GM12878 (cell line): ENCODE measurements around the gene GOLGA5. TPM values are rescaled to one million over a fixed set of nuclear protein-coding genes. Genes with fewer than 3 reads are reported as not detected.

ENCODE experiments used
- ATAC-seq: fragments of 200-7000 bp; cut with Tn5 transposase; 3 replicates; pipeline ENCODE4 v1.9.1; 2020; ENCODE audit warnings: mild to moderate bottlenecking, moderate library complexity
- BruUV-seq: library from RNA; stranded (reverse); fragments of 400-500 nt; replicated peaks from 2 replicates; lab custom pipeline; 2021; lab: Mats Ljungman, UMichigan
- CTCF ChIA-PET: fragments of 300-600 bp; sonication (Branson Sonifier 250); formaldehyde crosslinking; extraction: SDS; loops from one replicate; lab custom pipeline; 2021; ENCODE audit warnings: inconsistent platforms; lab: Yijun Ruan, JAX
- POLR2A ChIA-PET: fragments of 350-600 bp; formaldehyde crosslinking; extraction: SDS; loops from one replicate; lab custom pipeline; 2021; ENCODE audit warnings: inconsistent platforms; lab: Charles Lee
- RAD21 ChIA-PET: fragments of 300-600 bp; sonication (Branson Sonifier 250); formaldehyde crosslinking; loops from one replicate; lab custom pipeline; 2023; ENCODE audit warnings: antibody characterized with exemption; ENCODE audit not compliant: unreplicated experiment; lab: Charles Lee
- SMC1A ChIA-PET: fragments of 300-600 bp; sonication (Branson Sonifier 250); formaldehyde crosslinking; loops from one replicate; lab custom pipeline; 2023; ENCODE audit not compliant: unreplicated experiment, uncharacterized antibody; lab: Charles Lee
- DNase-seq: peaks from one replicate; pipeline ENCODE4 v3.0.0-alpha.2; 2011; ENCODE audit warnings: low read depth, low spot score
- FAIRE-seq: peaks from 3 replicates; lab custom pipeline; 2011; peaks lifted over from hg19 to GRCh38; lab: Jason Lieb, UNC
- H2AFZ ChIP-seq: 2 replicates; pipeline ENCODE4 v1.6.0; 2011; ENCODE audit warnings: low read depth, low read length, control low read depth; ENCODE audit not compliant: control insufficient read depth
- H3K27ac ChIP-seq: 2 replicates; pipeline ENCODE4 v1.5.1; 2011; ENCODE audit warnings: control low read depth; ENCODE audit not compliant: control insufficient read depth, insufficient read depth
- H3K27me3 ChIP-seq, 2 experiments: replicated peaks in 1 of 2; 2 replicates each; pipeline versions ENCODE4 v1.6.0 to v1.6.1; 2011; ENCODE audit warnings: low read length in 1 of 2; ENCODE audit not compliant: control insufficient read depth in 2 of 2, insufficient read depth in 2 of 2
- H3K36me3 ChIP-seq, 2 experiments: 2 replicates each; pipeline ENCODE4 v1.5.1; 2011; ENCODE audit warnings: low read length in 1 of 2; ENCODE audit not compliant: control insufficient read depth in 2 of 2, insufficient read depth in 2 of 2
- H3K4me1 ChIP-seq: 2 replicates; pipeline ENCODE4 v1.6.1; 2011; ENCODE audit warnings: mild to moderate bottlenecking, low read length, moderate library complexity, mixed read lengths; ENCODE audit not compliant: control insufficient read depth, insufficient read depth
- H3K4me2 ChIP-seq: 2 replicates; pipeline ENCODE4 v1.6.0; 2011; ENCODE audit warnings: control low read depth; ENCODE audit not compliant: control insufficient read depth, insufficient read depth
- H3K4me3 ChIP-seq: fragments of 200-600 bp; sonication (generic); 2 replicates; pipeline ENCODE4 v1.5.1; 2016
- H3K79me2 ChIP-seq: 2 replicates; pipeline ENCODE4 v1.6.0; 2011; ENCODE audit warnings: low read length; ENCODE audit not compliant: control insufficient read depth, insufficient read depth
- H3K9ac ChIP-seq: 2 replicates; pipeline ENCODE4 v1.8.0; 2011; ENCODE audit warnings: low read length, control low read depth, mixed read lengths; ENCODE audit not compliant: control insufficient read depth, insufficient read depth
- H3K9me3 ChIP-seq: replicated peaks from 3 replicates; pipeline ENCODE4 v1.5.1; 2011; ENCODE audit warnings: mild to moderate bottlenecking, low read length; ENCODE audit not compliant: control insufficient read depth, insufficient read depth
- H4K20me1 ChIP-seq: 2 replicates; pipeline ENCODE4 v1.6.0; 2011; ENCODE audit not compliant: control insufficient read depth, insufficient read depth
- BACH1 ChIP-seq: fragments of 450-650 bp; IDR thresholded peaks from 2 replicates; pipeline ENCODE4 v1.6.1; 2017; ENCODE audit warnings: mild to moderate bottlenecking, borderline replicate concordance
- CBX3 ChIP-seq: fragments of 200-600 bp; sonication (generic); IDR thresholded peaks from 2 replicates; pipeline ENCODE4 v1.6.1; 2016; ENCODE audit warnings: low read depth, borderline replicate concordance
- CTCF ChIP-seq, 3 experiments: IDR thresholded peaks in 2 of 3; conservative IDR thresholded peaks in 1 of 3; 2 replicates each; pipeline ENCODE4 v1.5.1; 2011; ENCODE audit warnings: low read depth in 3 of 3, low read length in 3 of 3, mild to moderate bottlenecking in 3 of 3, control low read depth in 2 of 3, moderate library complexity in 2 of 3, inconsistent platforms in 1 of 3, mixed read lengths in 1 of 3; ENCODE audit not compliant: control insufficient read depth in 2 of 3, insufficient read depth in 1 of 3; ENCODE audit errors: extremely low read depth in 1 of 3
- EP300 ChIP-seq, 2 experiments: fragments of 150-350 bp in 1 of 2; IDR thresholded peaks; 2 replicates each; pipeline ENCODE4 v1.6.1; 2011 to 2012; ENCODE audit warnings: low read depth in 2 of 2, low read length in 2 of 2, borderline replicate concordance in 1 of 2, improper control_type of control experiment in 1 of 2, inconsistent platforms in 1 of 2; ENCODE audit not compliant: control insufficient read depth in 1 of 2
- EZH2 ChIP-seq: IDR thresholded peaks from 2 replicates; pipeline ENCODE4 v1.6.1; 2012; ENCODE audit warnings: low read depth, mild to moderate bottlenecking, control low read depth, inconsistent platforms, low read length, borderline replicate concordance; ENCODE audit not compliant: control insufficient read depth
- HDGF ChIP-seq: fragments of 450-650 bp; IDR thresholded peaks from 2 replicates; pipeline ENCODE4 v1.6.1; 2016; ENCODE audit warnings: antibody characterized with exemption
- HSF1 ChIP-seq: fragments of 150-350 bp; IDR thresholded peaks from 2 replicates; pipeline ENCODE4 v1.6.1; 2014; ENCODE audit warnings: mild to moderate bottlenecking, low read depth, low read length
- IKZF1 ChIP-seq: fragments of 450-650 bp; conservative IDR thresholded peaks from 2 replicates; pipeline ENCODE4 v1.6.1; 2017; ENCODE audit warnings: antibody characterized with exemption, mild to moderate bottlenecking
- IRF3 ChIP-seq: fragments of 450-650 bp; IDR thresholded peaks from 2 replicates; pipeline ENCODE4 v1.6.1; 2014; ENCODE audit warnings: mild to moderate bottlenecking
- IRF5 ChIP-seq: fragments of 450-650 bp; IDR thresholded peaks from 2 replicates; pipeline ENCODE4 v1.6.1; 2017; ENCODE audit warnings: borderline replicate concordance
- MTA3 ChIP-seq: IDR thresholded peaks from 2 replicates; pipeline ENCODE4 v1.6.1; 2012; ENCODE audit warnings: low read length, inconsistent platforms, borderline replicate concordance
- NFYA ChIP-seq: IDR thresholded peaks from 2 replicates; pipeline ENCODE4 v1.6.1; 2011; ENCODE audit warnings: low read depth, mild to moderate bottlenecking, low read length, improper control_type of control experiment, borderline replicate concordance
- PAX5 ChIP-seq: IDR thresholded peaks from 2 replicates; pipeline ENCODE4 v1.6.1; 2011; ENCODE audit warnings: low read depth, low read length, borderline replicate concordance
- SMAD5 ChIP-seq: IDR thresholded peaks from 2 replicates; pipeline ENCODE4 v1.6.1; 2016; ENCODE audit warnings: antibody characterized with exemption, low read depth
- USF2 ChIP-seq: IDR thresholded peaks from 2 replicates; pipeline ENCODE4 v1.6.1; 2011; ENCODE audit warnings: low read depth, low read length, improper control_type of control experiment, borderline replicate concordance
- WGBS: methylation state at CpG from one replicate; pipeline ENCODE4 v1.1.6; 2016; ENCODE audit warnings: low lambda C conversion rate; ENCODE audit not compliant: insufficient replicate concordance, insufficient coverage; ENCODE audit errors: missing lambda C conversion rate; 5-methylcytosine and 5-hydroxymethylcytosine counted together
- in situ Hi-C: fragments of 300-500 bp; cut with MboI; formaldehyde crosslinking; loops from 9 replicates; pipeline ENCODE4 v1.14.3; 2018; ENCODE audit warnings: mixed read lengths
- intact Hi-C: fragments of 100-400 bp; cut with micrococcal nuclease; formaldehyde crosslinking; loops from one replicate; pipeline ENCODE4 v1.14.2; 2022; ENCODE audit not compliant: unreplicated experiment
- polyA plus RNA-seq, 11 experiments: library from polyadenylated mRNA; depleted of rRNA in 4 of 11; unstranded in 6 of 11; stranded (reverse) in 5 of 11; fragments of >200 nt; fragmentation: Nextera tagmentation in 4 of 11; fragmentation: Illumina TruSeq in 1 of 11; extraction: Ambion mirVana in 4 of 11; extraction: Trizol in 1 of 11; gene quantifications; 1 replicate in 1 of 11; 2 replicates in 10 of 11; pipeline versions ENCODE4 v1.2.1 to v1.2.3, GENCODE V29; 2011 to 2016; ENCODE audit warnings: inconsistent platforms in 2 of 11, missing spikeins in 2 of 11, low read depth in 1 of 11
- total RNA-seq, 4 experiments: library from RNA; depleted of rRNA in 3 of 4; stranded (reverse); fragments of >200 nt in 3 of 4; fragmentation: Illumina TruSeq in 1 of 4; extraction: Trizol in 1 of 4; gene quantifications; 2 replicates each; pipeline versions ENCODE4 v1.2.1 to v1.2.3, GENCODE V29; 2013 to 2021

Gene GOLGA5
- total and polyA plus RNA-seq, 10 of the 15 experiments (the other 5 are each of a cell fraction or from before 2014, with no cell fraction given) = 10.9 to 30.1 (median 19.7) TPM

GRCh38 chr14:92874962-92875661 lies 81.0 kb downstream of the GOLGA5 start:
- Histone ChIP-seq H3K36me3 (no peaks in the 10 kb centered on the region), H3K9ac (no peak overlapping the region), H3K4me2 (no peak overlapping the region), H3K4me1 (no peaks in the 10 kb centered on the region), H3K27ac (no peak overlapping the region), H4K20me1 (no peaks in the 10 kb centered on the region)
- POLR2A ChIA-PET = no interaction called here
- intact Hi-C loops = no loop called here
- WGBS = 58% methylated on average over 13 of the region's 13 CpGs
- BruUV-seq = no TSS peak
- SMC1A ChIA-PET = interaction anchor here (0.7 kb wide), 1 partner anchor 39 kb away, joined by 3 read pairs; no protein-coding TSS in a partner anchor
- in situ Hi-C loops = no loop called here
- TF ChIP-seq NFYA = no peak
- TF ChIP-seq IRF3 = no peak
- no peak for TF ChIP-seq PAX5
- TF ChIP-seq HDGF = no peak
- no peak for TF ChIP-seq HSF1
- TF ChIP-seq EZH2 = no peak
- no peak for TF ChIP-seq BACH1
- TF ChIP-seq USF2 = no peak
- no peak for TF ChIP-seq IRF5
- TF ChIP-seq CTCF (IDR thresholded peaks at IDR 0.05 in 2 of 3, conservative IDR thresholded peaks at IDR 0.05 in 1 of 3; ENCODE audit: control insufficient read depth in 2 of 3, extremely low read depth in 1 of 3, insufficient read depth in 1 of 3, low read depth in 3 of 3, low read length in 3 of 3) = no peak
- no peak for TF ChIP-seq MTA3
- TF ChIP-seq CBX3 = no peak
- TF ChIP-seq SMAD5 = no peak
- TF ChIP-seq EP300 (IDR thresholded peaks at IDR 0.05; ENCODE audit: borderline replicate concordance in 1 of 2, control insufficient read depth in 1 of 2, low read depth in 2 of 2, low read length in 2 of 2) = no peak
- no peak for TF ChIP-seq IKZF1
- TF ChIP-seq, all 136 proteins: peak for 0
- H3K79me2 ChIP-seq = no peaks in the 10 kb centered on the region
- ChIA-PET CTCF (no interaction called here), RAD21 (no interaction called here)
- DNase-seq (no peak), FAIRE-seq (no peak), ATAC-seq (no peak)
- H3K4me3 ChIP-seq = no peak overlapping the region
- H2AFZ ChIP-seq = no peak overlapping the region
- H3K9me3 ChIP-seq = no peaks in the 10 kb centered on the region
- peaks cover 0 to 1% of the 10 kb centered on the region in 2 experiments; a peak in 1 of 4 replicates for H3K27me3 ChIP-seq
